H54 (cell line): ENCODE results near the gene MORN5.
A peak's percentile ranks its signal among the peaks of the same experiment; 100 is the strongest.

Source experiments
- DNase-seq: peaks from one replicate; pipeline ENCODE4 v3.0.0; 2011; ENCODE audit warnings: low spot score, mixed read lengths; ENCODE audit not compliant: insufficient read length
- FAIRE-seq: peaks from 3 replicates; lab custom pipeline; 2011; peaks lifted over from hg19 to GRCh38; lab: Jason Lieb, UNC
- POLR2A ChIP-seq: IDR thresholded peaks from 2 replicates; pipeline ENCODE4 v1.6.1; 2011; ENCODE audit warnings: low read depth, mild to moderate bottlenecking, low read length

MORN5 gene

GRCh38 chr9:122200960-122201595, 41.4 kb downstream of the MORN5 start:
- FAIRE-seq, result peak; percentile 88
- peak; percentile 99 for DNase-seq

DNA sequence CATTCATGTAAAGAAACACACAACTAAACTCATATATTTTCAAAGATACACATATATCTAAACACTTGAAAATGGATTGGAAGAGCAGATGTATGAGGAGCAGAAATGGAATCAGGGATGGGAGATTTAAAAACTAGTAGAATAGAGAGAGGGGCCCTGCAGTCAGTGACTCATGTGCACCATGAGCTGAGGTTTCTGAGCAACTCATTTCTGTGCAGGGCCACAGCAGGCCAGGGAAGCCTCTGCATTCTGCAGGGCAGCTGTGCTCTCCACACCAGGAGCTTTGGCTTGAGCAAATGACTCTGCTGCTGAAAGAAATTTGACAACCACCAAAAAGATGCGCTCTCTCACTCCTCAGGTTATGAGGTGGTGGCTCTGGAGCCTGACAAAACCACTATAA, 41.9 kb downstream of the MORN5 start:
- DNase-seq (peak; percentile 90), FAIRE-seq (no peak)
- no peak for TF ChIP-seq POLR2A

More at GRCh38 chr9:122200960-122201595, 41.4 kb downstream of the MORN5 start:
- no peak for TF ChIP-seq POLR2A

DNA sequence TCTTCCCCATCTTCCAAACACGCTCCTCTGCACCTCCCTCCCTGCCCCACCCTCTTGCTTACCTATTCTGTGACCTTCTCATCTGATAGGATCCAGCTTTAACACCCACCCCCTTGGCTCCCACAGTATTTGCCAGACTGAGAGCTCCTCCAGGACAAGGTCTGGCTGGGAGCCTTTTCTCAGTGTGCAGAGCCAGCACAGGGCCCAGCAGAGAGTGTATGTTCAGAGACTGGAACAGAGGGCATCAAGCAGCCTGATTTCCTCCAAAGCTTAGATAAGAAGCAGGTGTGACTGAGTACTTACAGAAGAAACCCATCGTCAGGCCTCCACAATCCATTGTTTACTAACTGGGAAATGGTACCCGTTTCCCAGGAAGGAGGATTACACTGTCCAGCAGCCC, 42.4 kb downstream of the MORN5 start:
- DNase-seq (no peak), FAIRE-seq (no peak)
- no peak for TF ChIP-seq POLR2A

GRCh38 chr9:122204055-122204454, 44.3 kb downstream of the MORN5 start:
- no peak for TF ChIP-seq POLR2A
- DNase-seq (no peak), FAIRE-seq (no peak)

- DNase-seq (no peak), FAIRE-seq (no peak)
- TF ChIP-seq POLR2A, result no peak
Measured at GRCh38 chr9:122204491-122204890, 44.8 kb downstream of the MORN5 start.

GRCh38 chr9:122205176-122205575, 45.5 kb downstream of the MORN5 start:
- FAIRE-seq (no peak), DNase-seq (no peak)
- TF ChIP-seq POLR2A, result no peak

DNA sequence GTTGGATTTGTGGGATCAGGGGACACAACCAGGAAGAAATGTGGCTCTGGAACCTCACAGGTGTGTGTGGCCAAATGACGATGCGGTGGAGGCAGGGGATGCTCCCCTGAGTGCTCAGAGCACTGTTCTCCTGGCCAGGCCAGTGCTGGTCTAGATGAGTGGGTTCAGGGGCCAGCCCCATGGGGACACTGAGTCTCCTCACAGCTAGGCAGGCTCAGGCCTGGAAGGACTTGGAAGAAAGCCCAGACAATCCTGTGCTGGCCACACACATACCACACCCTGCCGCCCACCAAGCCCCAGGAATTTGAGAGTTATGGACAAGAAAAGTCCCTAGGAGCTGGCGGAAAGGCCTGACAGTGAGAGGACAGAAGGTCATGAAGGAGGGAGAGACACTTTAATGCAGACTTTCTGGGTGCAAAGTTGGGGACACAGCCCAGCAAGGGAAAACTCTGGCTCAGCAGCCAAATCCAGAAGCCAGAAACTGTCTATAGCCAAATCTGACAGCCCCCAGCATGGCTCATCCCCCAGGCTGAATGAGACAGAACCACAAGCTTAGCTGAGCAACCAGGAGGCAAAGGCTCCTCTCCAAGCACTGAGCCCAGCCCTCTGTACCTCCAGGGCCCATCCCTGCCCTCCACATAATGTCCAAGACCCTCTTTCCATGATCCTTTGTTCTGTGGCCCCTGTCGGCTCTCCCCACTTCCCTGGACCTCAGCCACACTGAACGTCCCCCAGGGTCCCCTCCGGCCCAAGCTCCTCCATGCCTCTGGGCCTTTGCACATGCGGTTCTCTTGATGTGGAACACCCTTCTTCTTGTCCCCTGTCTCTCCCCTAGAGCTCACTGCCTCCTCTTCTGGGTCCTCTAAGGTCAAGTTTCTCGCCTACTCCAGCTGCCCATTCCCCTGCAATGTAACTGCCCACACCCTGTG, 46.7 kb downstream of the MORN5 start:
- DNase-seq (peak; percentile 62), FAIRE-seq (no peak)
- TF ChIP-seq POLR2A, result no peak

DNA sequence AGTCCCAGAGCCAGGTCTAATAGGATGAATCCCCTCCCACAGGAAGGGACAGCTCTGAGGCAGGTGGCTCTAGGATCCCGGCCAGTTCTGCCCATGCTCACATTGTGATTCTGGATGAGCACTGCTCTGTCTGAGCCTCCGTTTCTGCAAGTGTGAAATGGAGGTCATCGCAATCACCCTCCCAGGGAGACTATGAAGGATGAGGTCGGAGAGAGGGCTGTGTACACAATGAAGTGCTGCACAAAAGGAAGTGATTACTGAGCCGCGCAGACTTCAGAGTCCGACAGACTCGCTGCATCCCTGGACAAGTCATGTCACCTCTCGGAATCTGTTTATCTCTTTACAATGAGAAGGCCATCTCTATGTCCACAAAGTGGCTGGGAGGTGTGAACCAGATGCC, 47.4 kb downstream of the MORN5 start:
- FAIRE-seq, result no peak
- TF ChIP-seq POLR2A, result no peak

GRCh38 chr9:122209451-122209850, 49.7 kb downstream of the MORN5 start:
- TF ChIP-seq POLR2A, result no peak
- no peak for DNase-seq
- FAIRE-seq, result no peak

More for the DNA sequence above, 47.4 kb downstream of the MORN5 start:
- no peak for DNase-seq

GRCh38 chr9:122212473-122213004, 52.8 kb downstream of the MORN5 start:
- FAIRE-seq, result no peak
- no peak for TF ChIP-seq POLR2A
- DNase-seq, result no peak

GRCh38 chr9:122213102-122213588, 53.4 kb downstream of the MORN5 start:
- DNase-seq (no peak), FAIRE-seq (no peak)
- TF ChIP-seq POLR2A, result no peak

GRCh38 chr9:122213589-122214413, 54.1 kb downstream of the MORN5 start:
- no peak for FAIRE-seq
- no peak for DNase-seq
- TF ChIP-seq POLR2A, result no peak

GRCh38 chr9:122214507-122214906, 54.8 kb downstream of the MORN5 start:
- TF ChIP-seq POLR2A, result no peak
- FAIRE-seq, result no peak
- DNase-seq, result no peak

GRCh38 chr9:122215663-122216062, 56.0 kb downstream of the MORN5 start:
- no peak for TF ChIP-seq POLR2A
- FAIRE-seq, result no peak

More at GRCh38 chr9:122215663-122216062, 56.0 kb downstream of the MORN5 start:
- DNase-seq, result no peak
